KMS-11 (cell line): Measurements from ENCODE around the gene MAGEB1.

Experiments
- H2AFZ ChIP-seq: fragments of 200-600 bp; sonication (generic); 2 replicates; pipeline ENCODE4 v1.6.1; 2016; ENCODE audit warnings: antibody characterized with exemption, mixed run types, low read depth
- H3K27ac ChIP-seq: fragments of 200-600 bp; sonication (generic); 2 replicates; pipeline ENCODE4 v1.6.1; 2016; ENCODE audit warnings: mild to moderate bottlenecking, mixed run types
- H3K27me3 ChIP-seq: fragments of 200-600 bp; sonication (generic); 2 replicates; pipeline ENCODE4 v1.6.1; 2017; ENCODE audit warnings: mild to moderate bottlenecking, low read depth, mixed run types, moderate library complexity; ENCODE audit not compliant: insufficient read depth
- H3K36me3 ChIP-seq: fragments of 200-600 bp; sonication (generic); 2 replicates; pipeline ENCODE4 v1.6.1; 2017; ENCODE audit warnings: mild to moderate bottlenecking, mixed run types; ENCODE audit not compliant: insufficient read depth
- H3K4me1 ChIP-seq: fragments of 200-600 bp; sonication (generic); 2 replicates; pipeline ENCODE4 v1.6.1; 2016; ENCODE audit warnings: mild to moderate bottlenecking, low read depth, mixed run types; ENCODE audit not compliant: poor library complexity, severe bottlenecking
- H3K4me2 ChIP-seq: fragments of 200-600 bp; sonication (generic); 2 replicates; pipeline ENCODE4 v1.7.0; 2016; ENCODE audit warnings: mild to moderate bottlenecking, mixed run types
- H3K4me3 ChIP-seq: fragments of 200-600 bp; sonication (generic); IDR thresholded peaks from 2 replicates; pipeline ENCODE4 v1.6.1; 2017; ENCODE audit warnings: low read depth, low read length, mixed read lengths; ENCODE audit not compliant: insufficient read depth
- H3K79me2 ChIP-seq: fragments of 200-600 bp; sonication (generic); 2 replicates; pipeline ENCODE4 v1.6.1; 2016; ENCODE audit warnings: low read depth, mixed run types; ENCODE audit not compliant: insufficient read depth
- H3K9ac ChIP-seq: fragments of 200-600 bp; sonication (generic); 2 replicates; pipeline ENCODE4 v1.6.1; 2016; ENCODE audit warnings: mild to moderate bottlenecking, mixed run types
- H4K20me1 ChIP-seq: fragments of 200-600 bp; sonication (generic); 2 replicates; pipeline ENCODE4 v1.6.1; 2016; ENCODE audit warnings: mild to moderate bottlenecking, mixed run types; ENCODE audit not compliant: insufficient read depth
- CTCF ChIP-seq: fragments of 200-600 bp; sonication (generic); conservative IDR thresholded peaks from 2 replicates; pipeline ENCODE4 v1.6.1; 2017; ENCODE audit warnings: low read depth, mild to moderate bottlenecking, antibody characterized with exemption, low read length, moderate library complexity, mixed read lengths

The MAGEB1 gene

GRCh38 chrX:30301208-30301607 is 54.3 kb downstream of the MAGEB1 start:
- Histone ChIP-seq H3K79me2 (no peaks in the 10 kb centered on the region), H3K36me3 (no peaks in the 10 kb centered on the region), H3K27me3 (no peaks in the 10 kb centered on the region), H3K4me2 (no peak overlapping the region), H3K4me1 (no peaks in the 10 kb centered on the region), H4K20me1 (no peaks in the 10 kb centered on the region), H3K27ac (no peak overlapping the region), H3K4me3 (no peak overlapping the region), H3K9ac (no peak overlapping the region), H2AFZ (no peak overlapping the region)
- TF ChIP-seq CTCF = no peak
